Measurements from ENCODE around the gene TBCE. TPM values are rescaled to one million over a fixed set of nuclear protein-coding genes. Genes with fewer than 3 reads are reported as not detected.

The TBCE gene
- total RNA-seq, result 17.0 and 26.2 TPM in 2 replicates

GRCh38 chr1:235367000-235367908, at the start of gene TBCE:
Gene TBCE (plus strand): TSS chr1:235367427. CDS start chr1:235380050, 12,623 bp downstream.

GRCh38 chr1:235327559-235328270, 39.5 kb upstream of the TBCE start, which contains the start of gene ARID4B:
Gene ARID4B (minus strand): TSS chr1:235328179. CDS start chr1:235326919, 1,260 bp downstream.

GRCh38 chr1:235328271-235329138, 38.7 kb upstream of the TBCE start, which contains the start of gene GGPS1:
Gene GGPS1 (plus strand): TSS chr1:235328570. CDS start chr1:235335265, 6,695 bp downstream.

Other genes starting within 250 kb of the TBCE start
- gene TOMM20, start 238.6 kb upstream of the TBCE start, total RNA-seq, result 75.3 and 81.3 TPM in 2 replicates
- gene RBM34, start 206.2 kb upstream of the TBCE start, total RNA-seq, result 22.8 and 72.6 TPM in 2 replicates
- gene ARID4B, start 39.2 kb upstream of the TBCE start, total RNA-seq, result 13.9 and 16.3 TPM in 2 replicates
- gene GGPS1, start 38.9 kb upstream of the TBCE start, total RNA-seq, result 14.2 and 20.1 TPM in 2 replicates
- gene B3GALNT2, start 137.0 kb downstream of the TBCE start, total RNA-seq, result 19.7 and 23.8 TPM in 2 replicates